Natural killer cell treated with Interleukin-12 subunit alpha and Interleukin-12 subunit beta and Interleukin-15 and Interleukin-18, amount 100 ng/mL, for 72 hours (primary cell): ENCODE data around the gene KCTD4. TPM values are rescaled to one million over a fixed set of nuclear protein-coding genes. Genes with fewer than 3 reads are reported as not detected.
A peak's percentile ranks its signal among the peaks of the same experiment; 100 is the strongest.
"Not testable (repeated sequence)": the region's sequence is repeated elsewhere in the genome, so short reads cannot be mapped to it uniquely, and the experiment has no call there.

Experiments
- ATAC-seq, 2 donors: fragments of 150-1000 bp; cut with Tn5 transposase in 1 of 2; sonication (Bioruptor Pico), chemical (Tn5 transposase) in 1 of 2; 2 replicates each; pipeline ENCODE4 v1.10.0; 2021
- DNase-seq: peaks from one replicate; pipeline ENCODE4 v3.0.0; 2022; ENCODE audit warnings: low spot score
- H3K27ac Mint-ChIP-seq, 2 donors: 1 replicate in 1 of 2; 2 replicates in 1 of 2; pipeline ENCODE4 v1.8.0; 2022; ENCODE audit warnings: mixed read lengths in 2 of 2, mild to moderate bottlenecking in 1 of 2, moderate library complexity in 1 of 2
- H3K27me3 Mint-ChIP-seq, 2 donors: 1 replicate in 1 of 2; 2 replicates in 1 of 2; pipeline ENCODE4 v1.8.0; 2022; ENCODE audit warnings: mixed read lengths in 2 of 2
- H3K36me3 Mint-ChIP-seq: one replicate; pipeline ENCODE4 v1.8.0; 2022; ENCODE audit warnings: mixed read lengths
- H3K4me1 Mint-ChIP-seq, 2 donors: 1 replicate in 1 of 2; 2 replicates in 1 of 2; pipeline ENCODE4 v1.8.0; 2022; ENCODE audit warnings: low read depth in 2 of 2, mixed read lengths in 2 of 2, mild to moderate bottlenecking in 1 of 2
- H3K4me3 Mint-ChIP-seq: one replicate; pipeline ENCODE4 v1.8.0; 2022; ENCODE audit warnings: mixed read lengths
- H3K9me3 Mint-ChIP-seq: 2 replicates; pipeline ENCODE4 v1.8.0; 2022; ENCODE audit warnings: mixed read lengths
- total RNA-seq, 2 donors: library from RNA; stranded (reverse); gene quantifications; one replicate each; pipeline ENCODE4 v1.2.3, GENCODE V29; 2022

The KCTD4 gene
- total RNA-seq, 2 donors from 2014 or later: not detected

DNA sequence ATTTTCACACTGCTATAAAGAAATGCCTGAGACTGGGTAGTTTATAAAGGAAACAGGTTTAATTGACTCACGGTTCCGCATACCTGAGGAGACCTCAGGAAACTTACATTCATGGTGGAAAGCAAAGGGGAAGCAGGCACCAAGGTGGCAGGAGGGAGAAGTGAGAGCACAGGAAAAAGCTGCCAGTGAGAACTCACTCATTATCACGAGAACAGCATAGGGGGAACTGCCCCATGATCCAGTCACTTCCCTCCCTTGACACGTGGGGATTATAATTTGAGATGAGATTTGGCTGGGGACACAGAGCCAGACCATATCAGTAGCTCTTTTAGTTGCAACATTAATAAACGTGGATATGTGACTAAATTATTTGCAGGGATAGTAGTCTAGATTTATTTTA lies 4.3 kb upstream of the KCTD4 start:
- Mint-ChIP-seq H3K4me3 (no peak overlapping the region), H3K4me1 (peaks cover 15 to 25% of the 10 kb centered on the region in 2 donors), H3K36me3 (peaks cover 11% of the 10 kb centered on the region), H3K27me3 (no peaks in the 10 kb centered on the region), H3K9me3 (no peaks in the 10 kb centered on the region), H3K27ac (peak overlapping the region in 1 of 2 donors; percentile 44)
- ATAC-seq (no peak), DNase-seq (no peak)

DNA sequence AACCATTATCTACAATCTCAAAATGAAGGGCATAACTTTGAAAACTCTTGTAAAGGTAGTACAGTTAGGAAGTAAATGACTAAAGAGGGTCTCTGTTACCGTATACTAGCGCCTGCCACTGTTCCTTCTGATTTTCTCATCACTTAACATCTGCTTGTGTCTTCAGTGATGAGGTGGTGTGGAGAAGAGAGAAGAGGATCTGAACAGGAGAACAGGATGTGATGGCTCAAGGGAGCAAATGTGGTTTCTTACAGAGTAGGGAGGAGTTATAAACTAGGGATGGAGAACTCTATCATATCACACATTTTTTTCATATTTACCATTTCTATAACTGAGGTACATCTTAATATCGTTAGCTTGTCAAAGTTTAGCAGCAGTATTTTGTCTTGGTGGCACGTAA lies 1.1 kb downstream of the KCTD4 start:
- H3K4me3 Mint-ChIP-seq: no peak overlapping the region
- H3K27me3 Mint-ChIP-seq: no peaks in the 10 kb centered on the region
- ATAC-seq (no peak), DNase-seq (no peak)
- no peak overlapping the region for H3K27ac Mint-ChIP-seq
- no peaks in the 10 kb centered on the region for H3K36me3 Mint-ChIP-seq
- H3K4me1 Mint-ChIP-seq: peaks cover 15 to 18% of the 10 kb centered on the region in 2 donors
- H3K9me3 Mint-ChIP-seq: no peaks in the 10 kb centered on the region

DNA sequence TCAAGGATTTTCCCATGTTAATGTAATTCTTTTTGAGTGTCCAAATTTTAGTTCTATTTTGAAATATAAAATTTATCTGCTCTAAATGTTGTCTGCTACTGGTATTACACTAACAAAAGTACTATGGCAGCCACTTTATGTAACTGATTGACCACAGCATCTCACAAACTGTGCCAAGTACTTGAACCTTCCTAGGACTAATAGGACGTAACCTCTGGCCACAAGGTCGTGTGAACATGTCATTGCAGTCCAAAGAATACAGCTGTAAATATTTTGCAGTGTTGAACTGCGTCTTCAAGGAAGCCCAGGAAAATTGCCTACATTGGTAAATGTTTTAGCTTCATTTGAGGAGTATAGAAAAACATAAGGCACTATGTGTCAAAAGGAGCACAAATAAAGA lies 1.9 kb downstream of the KCTD4 start:
- Mint-ChIP-seq H3K27me3 (no peaks in the 10 kb centered on the region), H3K4me1 (peaks cover 12 to 13% of the 10 kb centered on the region in 2 donors), H3K9me3 (no peaks in the 10 kb centered on the region), H3K27ac (no peak overlapping the region), H3K4me3 (no peak overlapping the region), H3K36me3 (no peaks in the 10 kb centered on the region)
- DNase-seq: no peak
- no peak for ATAC-seq

DNA sequence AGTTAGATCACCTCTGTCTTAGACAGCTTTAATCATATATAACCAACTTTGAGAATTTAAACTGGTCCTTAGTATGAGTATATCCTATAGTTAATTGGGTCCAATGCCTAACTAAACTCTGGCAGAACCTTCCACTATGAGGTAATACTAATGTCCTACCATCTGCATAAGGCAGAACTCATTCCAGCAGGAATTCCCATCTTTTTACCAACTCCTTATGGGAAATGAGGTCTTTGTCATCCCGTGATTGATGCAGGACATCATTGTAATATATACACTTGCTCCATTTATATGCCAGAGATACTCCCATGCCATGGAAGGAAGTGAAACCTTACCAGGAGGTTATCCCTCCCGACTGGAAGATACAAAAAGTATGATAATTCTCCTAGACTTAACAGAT lies 2.8 kb downstream of the KCTD4 start:
- no peak for ATAC-seq
- Mint-ChIP-seq H3K27me3 (no peaks in the 10 kb centered on the region), H3K4me3 (no peak overlapping the region), H3K36me3 (no peaks in the 10 kb centered on the region), H3K9me3 (no peaks in the 10 kb centered on the region), H3K27ac (no peak overlapping the region), H3K4me1 (peaks cover 13 to 14% of the 10 kb centered on the region in 2 donors)
- DNase-seq: no peak

DNA sequence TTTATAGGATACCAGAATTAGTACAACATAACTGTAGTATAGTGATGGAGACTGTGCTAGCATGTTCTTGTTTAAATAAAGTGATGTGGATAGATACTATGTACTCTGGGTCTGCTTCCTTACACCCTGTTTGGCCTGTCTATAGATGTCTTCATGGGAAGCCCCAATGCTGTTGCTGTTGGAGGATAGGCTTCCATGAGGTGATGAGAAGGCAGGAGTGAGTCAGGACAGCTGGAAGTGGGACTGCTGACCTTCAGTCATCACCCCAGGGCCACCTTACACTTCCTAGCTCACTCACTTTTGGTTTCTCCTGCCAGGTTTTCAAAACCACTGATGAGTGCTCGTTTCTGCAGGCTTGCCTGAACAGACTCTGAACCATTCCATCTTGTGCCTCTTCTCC lies 4.2 kb downstream of the KCTD4 start:
- Mint-ChIP-seq H3K4me1 (peaks cover 12 to 13% of the 10 kb centered on the region in 2 donors), H3K4me3 (no peak overlapping the region)
- no peak for ATAC-seq

DNA sequence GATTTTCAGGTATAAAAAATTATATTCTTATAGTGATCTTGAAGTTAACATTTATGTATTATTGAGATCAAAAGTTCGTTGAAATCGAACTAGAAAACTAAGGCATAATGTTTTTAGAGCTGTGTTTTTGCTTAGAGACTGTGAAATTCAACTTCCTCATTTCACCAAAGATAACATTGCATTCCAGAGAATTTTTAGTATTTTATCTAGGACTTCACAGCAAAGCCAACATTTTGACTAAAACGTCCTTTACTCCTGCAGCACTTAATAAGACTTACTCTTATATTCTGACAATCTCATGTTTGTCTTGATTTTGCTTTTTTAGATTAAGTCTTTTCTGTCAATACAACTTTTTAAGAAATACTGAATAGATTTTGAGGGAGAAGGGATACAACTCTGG lies 4.7 kb downstream of the KCTD4 start:
- Mint-ChIP-seq H3K27me3 (no peaks in the 10 kb centered on the region), H3K4me1 (peaks cover 12 to 13% of the 10 kb centered on the region in 2 donors), H3K9me3 (no peaks in the 10 kb centered on the region), H3K4me3 (no peak overlapping the region), H3K27ac (no peak overlapping the region), H3K36me3 (no peaks in the 10 kb centered on the region)
- ATAC-seq (no peak), DNase-seq (no peak)

More for the DNA sequence above, 4.2 kb downstream of the KCTD4 start:
- H3K36me3 Mint-ChIP-seq: no peaks in the 10 kb centered on the region
- no peak for DNase-seq
- H3K9me3 Mint-ChIP-seq: no peaks in the 10 kb centered on the region
- no peaks in the 10 kb centered on the region for H3K27me3 Mint-ChIP-seq
- no peak overlapping the region for H3K27ac Mint-ChIP-seq

DNA sequence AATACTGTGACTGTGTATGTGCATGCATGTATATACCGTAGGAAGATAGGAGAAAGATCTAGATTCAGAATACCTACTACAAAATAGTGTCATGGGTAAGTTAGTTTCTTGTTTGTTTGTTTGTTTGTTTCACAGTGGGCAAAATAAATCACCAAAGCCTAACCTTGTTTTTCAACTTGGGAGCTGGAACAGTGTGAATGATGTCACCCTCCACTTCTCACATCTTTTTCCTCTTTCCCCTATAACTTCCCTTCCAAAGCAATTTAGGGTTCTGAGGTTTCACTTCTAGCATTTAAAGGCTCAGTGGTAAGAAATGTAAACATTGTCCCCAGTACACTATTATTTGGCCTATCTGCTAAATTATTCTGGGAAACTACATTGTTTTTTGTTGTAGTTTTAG lies 5.4 kb downstream of the KCTD4 start:
- Mint-ChIP-seq H3K4me3 (no peak overlapping the region), H3K9me3 (no peaks in the 10 kb centered on the region), H3K36me3 (no peaks in the 10 kb centered on the region), H3K27ac (no peak overlapping the region), H3K4me1 (peaks cover 12 to 13% of the 10 kb centered on the region in 2 donors), H3K27me3 (no peaks in the 10 kb centered on the region)
- ATAC-seq (no peak), DNase-seq (no peak)

DNA sequence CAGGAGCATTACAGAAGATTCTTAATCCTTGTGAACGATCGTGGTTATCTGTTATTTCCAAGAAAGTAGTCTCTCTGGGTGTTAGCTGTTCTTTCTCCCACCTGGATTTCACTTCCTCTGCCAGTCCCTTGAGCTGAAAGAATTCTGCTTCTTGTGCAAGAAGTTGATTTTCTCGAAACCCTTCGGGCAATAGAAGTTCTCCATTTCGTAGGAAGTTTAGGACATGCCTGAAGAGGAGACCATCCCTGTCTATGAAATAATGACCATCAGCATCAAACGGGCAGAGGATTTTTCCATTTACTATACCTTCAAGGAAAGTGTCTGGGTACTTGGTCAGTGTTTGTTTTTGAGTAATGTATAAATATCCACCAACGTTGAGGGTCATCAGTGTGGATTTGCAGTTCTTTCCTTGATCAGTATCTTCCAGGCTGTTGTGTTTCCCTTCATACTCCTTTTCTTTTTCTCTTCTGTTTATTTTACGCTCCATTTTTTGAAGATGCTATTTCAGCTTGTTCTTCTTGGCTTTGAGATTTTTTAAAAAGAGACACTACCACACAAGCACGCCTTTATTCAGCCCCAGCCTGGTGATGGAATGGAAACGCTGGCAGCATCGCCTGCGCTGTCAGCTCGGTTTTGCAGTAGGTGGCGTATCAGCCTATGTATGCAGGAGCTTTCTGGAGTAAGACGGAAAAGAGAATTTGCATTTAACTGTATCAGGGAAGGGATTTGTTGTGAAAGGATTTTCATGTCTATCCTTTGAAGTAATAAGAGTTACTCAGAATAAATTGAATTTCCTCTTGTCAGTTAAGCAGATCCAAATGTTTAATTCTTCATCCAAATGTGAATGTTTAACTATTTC lies 6.5 kb downstream of the KCTD4 start:
- Mint-ChIP-seq H3K4me3 (no peak overlapping the region), H3K27ac (no peak overlapping the region), H3K9me3 (no peaks in the 10 kb centered on the region), H3K36me3 (no peaks in the 10 kb centered on the region), H3K27me3 (no peaks in the 10 kb centered on the region), H3K4me1 (peaks cover 8 to 14% of the 10 kb centered on the region in 2 donors)
- no peak for ATAC-seq
- no peak for DNase-seq

DNA sequence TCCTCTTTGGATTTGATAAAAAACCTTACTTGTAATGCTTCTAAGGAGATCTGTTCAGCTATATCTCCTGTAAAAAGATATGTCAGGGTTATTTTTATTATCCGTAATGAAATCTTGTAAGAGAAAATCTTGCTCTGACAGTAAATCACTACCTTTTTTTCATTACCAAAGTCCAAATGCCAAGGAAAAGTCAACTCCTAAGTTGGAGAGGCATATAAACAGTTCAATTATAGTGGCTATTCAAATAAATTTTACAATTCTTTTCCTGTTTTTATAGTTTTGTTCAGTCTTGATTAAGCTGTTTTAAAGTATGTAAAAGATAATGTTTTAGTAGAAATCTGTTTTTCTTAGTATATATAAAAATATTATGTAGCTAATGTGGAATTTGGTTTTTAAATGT lies 9.0 kb downstream of the KCTD4 start:
- H3K27me3 Mint-ChIP-seq: no peaks in the 10 kb centered on the region
- DNase-seq (no peak), ATAC-seq (no peak)
- H3K27ac Mint-ChIP-seq: no peak overlapping the region
- no peaks in the 10 kb centered on the region for H3K9me3 Mint-ChIP-seq
- no peaks in the 10 kb centered on the region for H3K36me3 Mint-ChIP-seq
- H3K4me1 Mint-ChIP-seq: peaks cover 7 to 16% of the 10 kb centered on the region in 2 donors
- H3K4me3 Mint-ChIP-seq: no peak overlapping the region

DNA sequence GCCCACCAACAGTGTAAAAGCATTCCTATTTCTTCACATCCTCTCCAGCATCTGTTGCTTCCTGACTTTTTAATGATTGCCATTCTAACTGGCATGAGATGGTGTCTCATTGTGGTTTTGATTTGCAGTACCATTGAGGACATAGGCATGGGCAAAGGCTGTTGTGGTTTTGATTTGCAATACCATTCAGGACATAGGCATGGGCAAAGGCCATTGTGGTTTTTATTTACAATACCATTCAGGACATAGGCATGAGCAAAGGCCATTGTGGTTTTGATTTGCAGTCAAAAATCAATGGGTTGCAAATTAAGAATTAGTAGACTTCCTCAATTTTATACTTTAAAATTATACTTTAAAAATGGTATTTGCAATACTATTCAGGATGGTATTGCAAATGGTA lies 11.3 kb downstream of the KCTD4 start:
- DNase-seq, ATAC-seq, H3K27ac Mint-ChIP-seq, H3K36me3 Mint-ChIP-seq, H3K4me3 Mint-ChIP-seq, H3K9me3 Mint-ChIP-seq, H3K27me3 Mint-ChIP-seq: not testable (repeated sequence)
- H3K4me1 Mint-ChIP-seq: peaks cover 6 to 11% of the 10 kb centered on the region in 2 donors

DNA sequence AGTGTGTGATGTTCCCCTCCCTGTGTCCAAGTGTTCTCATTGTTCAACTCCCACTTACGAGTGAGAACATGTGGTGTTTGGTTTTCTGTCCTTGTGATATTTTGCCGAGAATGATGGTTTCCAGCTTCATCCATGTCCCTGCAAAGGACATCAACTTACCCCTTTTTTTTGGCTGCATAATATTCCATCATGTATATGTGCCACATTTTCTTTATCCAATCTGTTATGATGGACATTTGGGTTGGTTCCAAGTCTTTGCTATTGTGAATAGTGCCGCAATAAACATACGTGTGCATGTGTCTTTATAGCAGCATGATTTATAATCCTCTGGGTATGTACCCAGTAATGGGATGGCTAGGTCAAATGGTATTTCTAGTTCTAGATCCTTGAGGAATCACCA lies 11.8 kb downstream of the KCTD4 start:
- not testable (repeated sequence) for H3K27me3 Mint-ChIP-seq, ATAC-seq, H3K27ac Mint-ChIP-seq, H3K36me3 Mint-ChIP-seq, DNase-seq, H3K4me3 Mint-ChIP-seq, H3K9me3 Mint-ChIP-seq
- H3K4me1 Mint-ChIP-seq: peaks cover 10 to 14% of the 10 kb centered on the region in 2 donors

DNA sequence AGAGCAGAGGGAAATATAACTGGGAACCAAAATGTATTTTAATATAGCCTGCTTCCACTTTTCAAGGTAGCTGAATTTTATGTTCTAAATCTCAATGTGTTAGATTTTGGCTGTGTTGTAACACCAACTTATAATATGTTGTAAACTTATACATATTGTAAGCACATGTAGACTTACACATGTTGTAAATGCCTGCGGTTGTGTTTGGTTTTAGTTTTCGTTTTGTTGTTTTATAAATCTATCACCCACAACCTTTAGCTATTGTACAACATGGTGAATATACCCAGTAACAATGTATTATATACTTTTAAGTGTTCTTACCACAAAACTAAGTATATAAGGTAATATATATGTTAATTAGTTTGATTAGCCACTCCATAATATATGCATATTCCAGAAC lies 15.6 kb downstream of the KCTD4 start:
- H3K36me3 Mint-ChIP-seq: peaks cover 5% of the 10 kb centered on the region
- no peaks in the 10 kb centered on the region for H3K27me3 Mint-ChIP-seq
- DNase-seq (no peak), ATAC-seq (no peak)
- peaks cover 12 to 18% of the 10 kb centered on the region in 2 donors for H3K4me1 Mint-ChIP-seq
- H3K4me3 Mint-ChIP-seq: no peak overlapping the region
- H3K9me3 Mint-ChIP-seq: no peaks in the 10 kb centered on the region
- no peak overlapping the region for H3K27ac Mint-ChIP-seq

DNA sequence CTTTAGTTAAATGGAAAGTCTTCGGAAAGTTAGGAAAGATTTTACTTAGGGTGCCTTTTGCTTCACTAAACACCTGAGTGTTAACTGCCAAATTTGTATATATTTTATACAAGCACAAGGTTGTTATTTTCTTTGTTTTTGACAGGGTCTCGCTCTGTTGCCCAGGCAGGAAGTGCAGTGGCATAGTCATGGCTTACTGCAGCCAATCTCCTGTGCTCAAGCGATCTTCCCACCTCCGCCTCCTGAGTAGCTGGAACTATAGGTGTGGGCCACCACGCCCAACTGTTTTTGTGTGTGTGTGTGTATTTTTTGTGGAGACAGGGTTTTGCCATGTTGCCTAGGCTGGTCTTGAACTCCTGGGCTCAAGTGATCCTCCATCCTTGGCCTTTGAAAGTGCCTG lies 16.2 kb downstream of the KCTD4 start:
- DNase-seq (no peak), ATAC-seq (no peak)
- no peaks in the 10 kb centered on the region for H3K27me3 Mint-ChIP-seq
- H3K9me3 Mint-ChIP-seq: no peaks in the 10 kb centered on the region
- no peak overlapping the region for H3K4me3 Mint-ChIP-seq
- peaks cover 14 to 19% of the 10 kb centered on the region in 2 donors for H3K4me1 Mint-ChIP-seq
- H3K27ac Mint-ChIP-seq: peak overlapping the region in 1 of 2 donors; percentile 59
- H3K36me3 Mint-ChIP-seq: peaks cover 5% of the 10 kb centered on the region

DNA sequence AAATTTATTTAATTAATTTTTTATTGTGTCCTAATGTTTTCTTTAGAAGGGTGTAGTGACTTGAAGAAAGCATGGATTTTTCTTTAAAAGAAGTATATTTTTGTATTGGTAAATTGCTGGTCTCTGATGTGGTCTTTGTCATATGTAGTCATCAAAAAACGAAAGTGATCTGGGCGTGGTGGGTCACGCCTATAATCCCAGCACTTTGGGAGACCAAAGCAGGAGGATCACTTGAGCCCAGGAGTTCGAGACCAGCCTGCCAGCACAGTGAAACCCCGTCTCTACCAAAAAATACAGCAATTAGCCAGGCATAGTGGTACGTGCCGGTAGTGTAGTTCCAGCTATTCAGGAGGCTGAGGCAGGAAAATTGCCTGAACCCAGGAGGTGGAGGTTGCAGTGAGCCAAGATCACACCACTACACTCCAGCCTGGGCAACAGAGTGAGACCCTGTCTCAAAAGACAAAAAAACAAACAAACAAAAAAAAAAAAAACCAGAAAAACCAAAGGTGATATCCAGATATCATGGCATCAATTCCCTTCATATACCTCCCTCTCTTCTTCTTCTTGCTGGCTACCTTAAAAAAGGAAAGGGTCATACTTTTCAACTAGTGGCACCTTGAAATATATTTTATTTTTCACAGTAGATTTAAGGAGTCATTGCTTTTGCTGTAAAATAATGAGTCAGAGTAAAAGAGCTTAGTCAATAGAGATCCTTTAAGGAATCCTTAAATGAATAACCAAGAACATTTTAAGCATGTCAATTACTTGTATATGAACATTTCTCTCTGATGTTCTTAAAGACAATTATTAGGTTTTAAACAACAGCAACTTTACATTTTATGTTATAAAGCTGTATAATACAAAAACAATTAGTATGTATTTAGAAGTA lies 19.9 kb downstream of the KCTD4 start:
- Mint-ChIP-seq H3K36me3 (peaks cover 5% of the 10 kb centered on the region), H3K4me1 (peaks cover 25 to 29% of the 10 kb centered on the region in 2 donors), H3K9me3 (no peaks in the 10 kb centered on the region), H3K27me3 (no peaks in the 10 kb centered on the region), H3K4me3 (no peak overlapping the region), H3K27ac (no peak overlapping the region)
- no peak for ATAC-seq
- no peak for DNase-seq
